GM12873 (cell line): ENCODE results near the gene DMRTB1.

Experiments
- CTCF ChIP-seq: IDR thresholded peaks from 2 replicates; pipeline ENCODE4 v1.5.1; 2012; ENCODE audit warnings: low read depth, mild to moderate bottlenecking, moderate library complexity, low read length, control low read depth; ENCODE audit not compliant: insufficient read depth; ENCODE audit errors: missing control alignments

DMRTB1 gene

GRCh38 chr1:53460666-53461322 is 1.6 kb downstream of the DMRTB1 start:
- TF ChIP-seq CTCF: no peak

DNA sequence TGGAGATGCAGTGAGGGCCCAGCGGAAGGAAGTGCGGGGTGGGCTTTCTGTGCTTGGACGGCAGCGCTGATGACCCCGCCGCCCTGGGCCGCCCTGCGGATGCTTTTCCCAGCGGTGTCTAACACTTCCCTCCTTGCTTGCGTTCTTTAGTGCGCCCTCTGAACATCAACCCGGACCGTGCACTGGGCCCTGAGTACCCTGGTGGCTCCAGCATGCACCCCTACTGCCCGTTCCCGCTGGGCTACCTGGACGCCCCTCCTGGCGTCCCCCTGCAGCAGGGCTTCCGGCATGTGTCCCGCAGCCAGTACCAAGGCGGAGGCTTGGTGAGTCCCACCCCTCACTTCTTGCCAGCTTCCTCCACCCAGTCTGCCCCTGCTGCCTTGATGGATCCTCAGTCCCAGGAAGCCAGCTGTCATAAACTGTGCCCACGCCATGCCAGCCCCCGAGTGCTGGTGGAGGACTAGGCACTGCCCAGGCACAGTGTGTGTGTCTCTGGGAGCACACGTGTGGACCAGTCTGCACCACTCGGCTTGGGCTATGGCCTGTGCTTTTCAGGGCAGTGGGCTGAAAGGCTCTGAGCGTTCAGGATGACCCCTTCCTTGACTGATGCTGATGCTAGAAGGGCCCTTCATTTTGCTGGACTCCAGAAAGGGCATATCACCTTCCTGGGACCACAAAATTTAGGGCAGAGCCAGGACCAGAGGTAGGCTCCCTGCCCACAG is 2.3 kb downstream of the DMRTB1 start:
- no peak for TF ChIP-seq CTCF

- TF ChIP-seq CTCF: no peak
Measured at GRCh38 chr1:53462193-53462592, 3.0 kb downstream of the DMRTB1 start.

- TF ChIP-seq CTCF: no peak
Measured at GRCh38 chr1:53462769-53463501, 3.7 kb downstream of the DMRTB1 start.

DNA sequence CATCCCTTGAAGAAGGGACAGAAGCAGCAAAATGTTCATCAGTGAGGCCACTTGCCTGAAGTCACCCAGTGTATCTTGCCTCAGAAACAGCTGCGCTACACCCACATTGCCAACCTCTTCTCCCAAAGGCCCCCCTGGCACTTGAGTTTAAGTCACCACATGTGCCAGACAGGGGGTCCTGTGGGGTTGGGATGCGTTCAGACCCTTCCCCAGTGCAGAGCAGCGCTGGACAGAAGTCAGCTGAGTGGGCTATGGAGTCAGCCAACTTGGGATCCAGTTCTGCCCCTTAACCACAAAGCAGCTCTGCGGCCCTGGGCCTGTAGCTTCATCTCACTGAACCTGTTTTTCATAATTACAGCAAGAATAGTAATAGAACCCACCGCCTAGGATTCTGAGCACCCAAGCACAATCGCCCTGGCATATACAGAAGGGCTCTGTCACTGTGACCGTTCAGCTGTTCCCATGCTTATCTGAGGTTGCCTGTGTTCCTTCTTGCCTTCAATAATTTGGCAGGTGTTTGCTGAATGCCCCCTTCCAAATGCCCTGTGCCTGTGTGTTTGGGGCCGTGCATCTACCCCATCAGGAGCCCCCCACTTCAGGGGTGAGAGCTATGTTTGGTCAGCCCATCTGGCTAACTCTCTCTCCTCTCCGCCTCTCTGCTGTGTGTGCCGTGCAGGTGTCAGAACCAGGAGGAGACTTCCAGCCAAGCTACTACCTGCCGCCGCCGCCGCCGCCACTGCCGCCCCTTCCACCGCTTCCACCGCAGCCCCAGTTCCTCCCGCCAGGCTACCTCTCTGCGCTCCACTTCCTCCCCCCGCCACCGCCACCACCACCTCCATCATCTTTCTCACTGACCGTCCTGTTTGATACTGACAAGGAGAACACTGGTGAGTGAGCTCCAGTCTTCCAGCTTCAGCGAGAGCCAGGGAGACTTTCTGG is 5.0 kb downstream of the DMRTB1 start:
- TF ChIP-seq CTCF: no peak

DNA sequence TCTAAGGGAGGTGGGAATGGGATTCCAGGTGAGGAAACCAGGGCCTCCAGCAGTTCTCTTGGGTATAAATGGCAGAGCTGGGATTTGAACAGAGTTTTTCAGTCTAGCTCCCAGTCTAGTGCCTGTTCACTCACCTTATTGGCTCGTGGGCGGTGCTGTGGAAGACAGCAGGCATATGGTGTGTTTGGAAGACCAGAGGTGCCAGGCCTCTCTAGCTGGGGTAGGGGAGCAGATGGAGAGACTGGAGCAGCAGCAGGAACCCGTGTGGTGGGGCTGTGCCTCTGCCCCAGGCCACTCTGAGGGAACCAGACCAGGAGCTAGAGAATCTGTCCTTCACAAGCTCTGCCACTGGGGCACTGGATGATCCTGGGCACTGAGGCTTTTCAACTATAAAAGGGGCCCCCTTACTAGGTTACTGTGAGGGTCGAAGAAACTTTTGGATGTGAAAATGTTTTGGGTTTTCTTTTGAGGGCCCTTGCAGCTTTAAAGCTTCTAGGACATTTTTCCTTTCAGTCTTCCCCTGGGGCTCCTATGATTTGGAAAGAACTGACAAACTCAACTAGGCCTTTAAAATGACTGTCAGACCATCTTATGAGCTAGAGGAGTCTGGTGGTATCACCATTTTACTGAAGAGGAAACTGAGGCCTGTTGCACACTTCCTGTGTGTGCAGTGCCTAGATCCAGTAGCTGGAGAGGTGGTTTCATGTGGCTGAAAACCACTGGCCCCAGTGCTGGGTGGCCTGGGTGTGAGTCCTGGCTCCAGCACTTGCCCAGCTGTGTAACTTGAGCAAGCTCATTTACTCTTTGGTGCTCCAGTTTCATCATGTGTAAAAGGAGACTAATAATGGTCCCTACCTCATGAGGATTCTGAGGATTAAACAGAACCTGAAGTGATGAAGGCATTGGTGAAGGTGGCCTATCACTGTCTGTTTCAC is 6.1 kb downstream of the DMRTB1 start:
- TF ChIP-seq CTCF: no peak
